ENCODE measurements around the gene RAE1.
A peak's percentile ranks its signal among the peaks of the same experiment; 100 is the strongest.
"Not testable (repeated sequence)": the region's sequence is repeated elsewhere in the genome, so short reads cannot be mapped to it uniquely, and the experiment has no call there.

The RAE1 gene

GRCh38 chr20:57326667-57327455 is 24.2 kb upstream of the RAE1 start:
- no peak for DNase-seq

- DNase-seq = no peak
These were observed 23.2 kb upstream of the RAE1 start for GRCh38 chr20:57327820-57328219.

- DNase-seq = no peak
These were observed 21.3 kb upstream of the RAE1 start, which contains the start of gene SPO11 for GRCh38 chr20:57329608-57330221. Gene SPO11, plus strand, starts transcription at chr20:57329803. Its CDS starts 65 bp downstream, at chr20:57329868.

- DNase-seq = no peak
These were observed 20.1 kb upstream of the RAE1 start for GRCh38 chr20:57330998-57331397.

GRCh38 chr20:57332105-57333089 is 18.7 kb upstream of the RAE1 start:
- DNase-seq = no peak

GRCh38 chr20:57335392-57335791 is 15.7 kb upstream of the RAE1 start:
- DNase-seq = no peak

GRCh38 chr20:57341663-57342062 is 9.4 kb upstream of the RAE1 start:
- DNase-seq = no peak

- no peak for DNase-seq
These were observed 8.2 kb upstream of the RAE1 start for GRCh38 chr20:57342829-57343228.

GRCh38 chr20:57346477-57346876 is 4.6 kb upstream of the RAE1 start:
- peak; percentile 87 for DNase-seq

- DNase-seq = no peak
These were observed 3.7 kb upstream of the RAE1 start for GRCh38 chr20:57347393-57347792.

- not testable (repeated sequence) for DNase-seq
These were observed 2.7 kb upstream of the RAE1 start for GRCh38 chr20:57348200-57348921.

- DNase-seq = not testable (repeated sequence)
These were observed 2.0 kb upstream of the RAE1 start for GRCh38 chr20:57348922-57349574.

GRCh38 chr20:57350081-57350710 is 859 bp upstream of the RAE1 start:
- DNase-seq = no peak

GRCh38 chr20:57350726-57351041 is 371 bp upstream of the RAE1 start:
- not testable (repeated sequence) for DNase-seq

- no peak for DNase-seq
These were observed 1.2 kb downstream of the RAE1 start for GRCh38 chr20:57352305-57352704.

- DNase-seq = no peak
These were observed 2.3 kb downstream of the RAE1 start for GRCh38 chr20:57353351-57353750.

- DNase-seq = no peak
These were observed 10.5 kb downstream of the RAE1 start for GRCh38 chr20:57361517-57361916.

GRCh38 chr20:57364451-57364850 is 13.4 kb downstream of the RAE1 start:
- DNase-seq = no peak

- no peak for DNase-seq
These were observed 18.5 kb downstream of the RAE1 start for GRCh38 chr20:57369596-57369995.

- no peak for DNase-seq
These were observed 19.3 kb downstream of the RAE1 start for GRCh38 chr20:57370316-57370715.

- DNase-seq = no peak
These were observed 20.3 kb downstream of the RAE1 start for GRCh38 chr20:57371363-57371762.

GRCh38 chr20:57372157-57372556 is 21.1 kb downstream of the RAE1 start:
- no peak for DNase-seq
